ENCODE data around the gene WNT7A.

The WNT7A gene

DNA sequence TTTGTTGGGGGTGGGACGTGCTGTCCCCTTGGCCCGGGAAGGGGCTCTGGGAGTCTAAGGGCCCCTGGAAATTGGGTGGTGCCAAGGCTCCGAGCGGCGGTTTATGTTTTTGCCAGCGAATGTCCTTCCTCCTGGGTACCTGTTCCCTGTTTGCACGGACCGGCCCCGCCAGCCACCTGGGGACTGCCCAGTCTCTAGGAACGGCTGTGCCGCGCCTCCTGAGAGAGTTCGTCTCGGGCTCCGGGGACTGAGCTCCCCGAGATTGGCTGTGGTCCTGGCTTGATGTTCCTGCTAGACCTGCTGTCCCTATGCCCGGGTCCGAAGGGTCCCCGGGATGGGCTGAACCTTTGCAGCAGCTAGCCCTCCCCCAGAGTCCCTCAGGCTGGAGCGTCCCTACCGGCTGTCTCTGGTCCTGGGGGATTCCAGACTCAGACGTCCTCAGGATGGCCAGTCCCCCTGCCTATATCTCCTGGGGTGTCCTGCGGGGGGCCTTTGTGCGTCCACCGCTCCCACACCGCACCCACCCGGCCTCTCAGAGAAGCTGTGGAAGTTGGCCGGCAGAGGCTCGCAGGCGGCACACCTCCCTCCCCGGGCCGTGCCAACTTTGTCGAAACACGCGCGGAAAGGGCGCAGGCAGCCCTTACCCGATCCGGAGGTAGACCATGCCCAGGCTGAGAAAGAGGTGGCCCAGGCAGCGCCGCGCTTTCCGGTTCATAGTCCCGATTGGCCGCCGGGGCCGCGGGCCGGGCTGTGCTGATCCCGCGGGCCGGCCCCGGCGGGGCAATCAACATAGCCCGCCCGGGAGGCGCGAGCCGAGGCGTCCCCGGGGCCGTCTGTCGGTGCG, 547 bp downstream of the WNT7A start:
- DNase-seq (ENCODE audit: low spot score): peak; percentile 40
- TF ChIP-seq, protein P1, sequence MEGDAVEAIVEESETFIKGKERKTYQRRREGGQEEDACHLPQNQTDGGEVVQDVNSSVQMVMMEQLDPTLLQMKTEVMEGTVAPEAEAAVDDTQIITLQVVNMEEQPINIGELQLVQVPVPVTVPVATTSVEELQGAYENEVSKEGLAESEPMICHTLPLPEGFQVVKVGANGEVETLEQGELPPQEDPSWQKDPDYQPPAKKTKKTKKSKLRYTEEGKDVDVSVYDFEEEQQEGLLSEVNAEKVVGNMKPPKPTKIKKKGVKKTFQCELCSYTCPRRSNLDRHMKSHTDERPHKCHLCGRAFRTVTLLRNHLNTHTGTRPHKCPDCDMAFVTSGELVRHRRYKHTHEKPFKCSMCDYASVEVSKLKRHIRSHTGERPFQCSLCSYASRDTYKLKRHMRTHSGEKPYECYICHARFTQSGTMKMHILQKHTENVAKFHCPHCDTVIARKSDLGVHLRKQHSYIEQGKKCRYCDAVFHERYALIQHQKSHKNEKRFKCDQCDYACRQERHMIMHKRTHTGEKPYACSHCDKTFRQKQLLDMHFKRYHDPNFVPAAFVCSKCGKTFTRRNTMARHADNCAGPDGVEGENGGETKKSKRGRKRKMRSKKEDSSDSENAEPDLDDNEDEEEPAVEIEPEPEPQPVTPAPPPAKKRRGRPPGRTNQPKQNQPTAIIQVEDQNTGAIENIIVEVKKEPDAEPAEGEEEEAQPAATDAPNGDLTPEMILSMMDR (IDR thresholded peaks at IDR 0.05; ENCODE audit: borderline replicate concordance, control extremely low read depth, extremely low read depth, insufficient read depth, missing control alignments): no peak
- in situ Hi-C loops (cut with MboI; ENCODE audit: low sequenced_read_pairs, unreplicated experiment): no loop called here

DNA sequence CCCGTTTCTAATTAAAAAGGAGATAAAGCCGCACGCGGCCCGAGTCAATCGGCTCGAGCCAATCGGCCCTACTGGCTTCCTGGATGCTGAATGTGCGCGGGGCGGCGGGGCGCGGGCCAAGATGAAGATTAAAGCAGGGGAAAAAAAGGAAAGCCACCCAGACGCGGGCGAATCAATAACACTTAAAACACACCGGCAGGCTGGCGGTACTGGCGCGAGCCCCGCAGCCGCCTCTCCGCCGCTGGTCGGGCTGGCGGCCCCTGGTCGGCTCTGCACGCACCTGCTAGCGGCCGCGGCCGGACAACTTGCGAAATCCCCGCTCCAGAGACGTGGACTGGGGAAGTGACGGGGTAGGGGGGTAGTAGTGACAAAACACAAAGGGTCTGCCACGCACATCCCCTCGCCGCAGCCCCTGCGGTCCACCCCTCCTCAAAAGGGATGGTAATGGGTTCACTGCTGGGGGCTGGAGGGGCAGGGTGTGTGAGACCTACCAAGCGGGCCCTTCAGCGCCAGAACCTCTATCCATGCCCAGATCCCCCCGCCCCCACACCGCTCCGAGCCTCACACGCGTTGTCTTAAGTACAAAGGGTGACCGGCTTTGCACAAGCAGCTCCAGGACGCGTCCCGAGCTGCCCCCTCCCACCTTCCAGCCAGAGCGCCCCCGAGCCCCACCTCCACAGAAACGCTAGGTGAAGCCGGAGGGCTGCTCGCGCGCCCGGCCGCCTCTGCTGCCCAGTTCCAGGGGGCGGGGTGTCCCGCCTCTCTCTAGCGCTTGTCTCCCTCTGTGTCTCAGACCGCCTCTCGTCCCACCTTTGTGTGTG, 1.4 kb downstream of the WNT7A start:
- no peak for DNase-seq (ENCODE audit: low spot score)
- TF ChIP-seq, protein P1 (IDR thresholded peaks at IDR 0.05; ENCODE audit: borderline replicate concordance, control extremely low read depth, extremely low read depth, insufficient read depth, missing control alignments): no peak
- in situ Hi-C loops (cut with MboI; ENCODE audit: low sequenced_read_pairs, unreplicated experiment): no loop called here

DNA sequence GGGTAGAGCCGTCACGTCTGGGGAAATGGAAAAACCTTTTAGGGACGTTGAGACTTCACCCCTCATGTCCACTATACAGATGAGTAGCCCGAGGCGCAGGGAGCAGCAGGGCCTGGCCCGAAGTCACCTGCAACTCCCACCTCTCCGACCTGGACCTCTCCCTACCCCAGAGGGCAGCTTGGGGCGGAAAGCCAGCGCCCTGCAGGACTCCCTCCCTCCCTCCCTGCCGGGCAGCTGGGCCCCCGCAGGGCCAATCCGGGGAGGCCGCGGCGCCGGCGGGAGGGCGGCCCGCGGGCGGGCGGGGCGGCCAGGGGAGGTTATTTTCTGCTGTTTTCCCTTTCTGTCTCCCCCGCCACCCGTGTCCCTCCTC, 2.0 kb downstream of the WNT7A start:
- TF ChIP-seq, protein P1 (IDR thresholded peaks at IDR 0.05; ENCODE audit: borderline replicate concordance, control extremely low read depth, extremely low read depth, insufficient read depth, missing control alignments): no peak
- DNase-seq (ENCODE audit: low spot score): no peak
- in situ Hi-C loops (cut with MboI; ENCODE audit: low sequenced_read_pairs, unreplicated experiment): no loop called here

DNA sequence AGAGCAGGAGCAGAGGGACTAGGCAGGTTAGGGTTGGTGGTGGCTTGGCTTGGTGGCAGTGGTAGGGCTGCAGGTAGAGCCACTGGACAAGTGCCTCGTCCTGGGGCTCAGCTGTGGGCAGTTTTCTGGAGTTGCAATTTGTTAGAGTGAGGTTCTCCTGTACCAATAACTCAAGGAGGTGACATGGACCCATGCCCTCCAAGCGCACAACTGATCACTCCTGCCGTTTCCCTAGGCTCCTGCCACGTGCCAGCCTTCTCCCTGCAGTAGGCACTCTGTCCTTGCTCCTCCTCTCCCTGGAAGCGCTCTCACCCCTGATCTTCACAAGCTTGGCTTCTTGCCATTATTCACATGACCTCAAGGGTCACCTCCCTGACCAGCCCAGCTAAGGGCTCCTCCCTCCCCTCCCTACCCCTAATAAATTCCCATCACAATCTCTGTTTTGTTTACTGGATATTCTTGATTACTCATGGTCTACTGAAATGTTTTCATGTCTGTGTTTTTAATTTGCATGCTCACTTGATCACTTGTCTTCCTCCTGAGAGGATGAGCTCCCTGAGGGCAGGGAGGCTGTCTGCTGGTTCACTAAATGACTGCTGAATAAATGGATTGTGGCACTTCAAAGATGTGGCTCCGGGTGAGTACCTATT, 3.3 kb downstream of the WNT7A start:
- in situ Hi-C loops (cut with MboI; ENCODE audit: low sequenced_read_pairs, unreplicated experiment): no loop called here
- DNase-seq (ENCODE audit: low spot score): no peak
- TF ChIP-seq, protein P1 (IDR thresholded peaks at IDR 0.05; ENCODE audit: borderline replicate concordance, control extremely low read depth, extremely low read depth, insufficient read depth, missing control alignments): no peak

DNA sequence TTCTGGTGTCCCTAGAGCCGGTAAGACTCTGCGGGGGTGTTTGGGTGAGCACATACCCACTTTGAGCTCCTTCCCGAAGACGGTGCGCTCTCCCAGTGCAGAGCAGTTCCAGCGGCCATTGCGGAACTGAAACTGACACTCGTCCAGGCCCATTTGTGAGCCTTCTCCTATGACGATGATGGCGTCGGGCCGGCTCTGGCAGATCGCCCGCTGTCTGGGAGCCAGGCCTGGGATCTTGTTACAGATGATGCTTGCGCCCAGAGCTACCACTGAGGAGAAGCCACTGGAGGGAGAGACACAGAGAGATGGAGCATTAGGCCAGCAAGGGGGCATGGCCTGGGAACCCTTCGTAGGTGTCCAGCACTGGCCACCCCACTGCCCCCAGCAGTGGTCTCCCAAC, 5.0 kb downstream of the WNT7A start:
- in situ Hi-C loops (cut with MboI; ENCODE audit: low sequenced_read_pairs, unreplicated experiment): no loop called here

DNA sequence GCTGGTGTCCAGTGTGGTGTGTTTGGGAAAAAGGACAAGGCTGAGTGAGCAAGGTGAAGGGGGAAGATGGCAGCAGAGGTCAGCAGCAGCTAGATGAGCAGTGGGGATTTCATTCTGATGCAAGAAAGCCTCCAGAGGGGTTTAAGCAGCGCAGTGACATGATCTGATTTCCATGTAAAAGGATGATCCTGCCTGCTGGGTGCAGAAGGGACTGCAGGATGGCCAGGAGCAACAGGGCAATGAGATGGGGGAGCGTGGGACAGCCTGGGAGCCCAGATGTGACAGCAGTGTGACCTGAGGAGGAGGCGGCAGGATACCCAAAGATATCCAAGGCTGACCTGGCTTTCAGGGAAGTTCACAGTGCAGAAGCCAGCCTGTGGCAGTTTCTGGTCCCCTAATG, 6.1 kb downstream of the WNT7A start:
- in situ Hi-C loops (cut with MboI; ENCODE audit: low sequenced_read_pairs, unreplicated experiment): no loop called here
- TF ChIP-seq, protein P1 (IDR thresholded peaks at IDR 0.05; ENCODE audit: borderline replicate concordance, control extremely low read depth, extremely low read depth, insufficient read depth, missing control alignments): no peak
- no peak for DNase-seq (ENCODE audit: low spot score)

More for the DNA sequence above, 5.0 kb downstream of the WNT7A start:
- DNase-seq (ENCODE audit: low spot score): no peak
- TF ChIP-seq, protein P1 (IDR thresholded peaks at IDR 0.05; ENCODE audit: borderline replicate concordance, control extremely low read depth, extremely low read depth, insufficient read depth, missing control alignments): no peak
